AG04449 (cell line): ENCODE measurements around the gene LRRC51.

Experiments
- CTCF ChIA-PET: fragments of 350-600 bp; formaldehyde crosslinking; extraction: SDS; loops from one replicate; lab custom pipeline; 2021; ENCODE audit warnings: antibody characterized with exemption; lab: Yijun Ruan, JAX
- POLR2A ChIA-PET: fragments of 400-600, 350-600 bp; formaldehyde crosslinking; extraction: SDS; loops from one replicate; lab custom pipeline; 2020; ENCODE audit warnings: antibody characterized with exemption, inconsistent platforms; lab: Yijun Ruan, JAX
- DNase-seq: peaks from one replicate; pipeline ENCODE4 v3.0.0-alpha.2; 2010; ENCODE audit warnings: low read depth, low spot score
- H3K4me3 ChIP-seq: 2 replicates; pipeline ENCODE4 v1.5.1; 2011; ENCODE audit warnings: low read depth, mild to moderate bottlenecking, control low read depth, low read length
- TF ChIP-seq, protein P1 (sequence below): IDR thresholded peaks from one replicate; pipeline ENCODE4 v1.5.1; 2011; ENCODE audit warnings: mild to moderate bottlenecking, moderate library complexity, low read length, control low read depth, inconsistent platforms; ENCODE audit not compliant: insufficient read depth; ENCODE audit errors: missing control alignments

Gene LRRC51, protein sequence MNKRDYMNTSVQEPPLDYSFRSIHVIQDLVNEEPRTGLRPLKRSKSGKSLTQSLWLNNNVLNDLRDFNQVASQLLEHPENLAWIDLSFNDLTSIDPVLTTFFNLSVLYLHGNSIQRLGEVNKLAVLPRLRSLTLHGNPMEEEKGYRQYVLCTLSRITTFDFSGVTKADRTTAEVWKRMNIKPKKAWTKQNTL

DNA sequence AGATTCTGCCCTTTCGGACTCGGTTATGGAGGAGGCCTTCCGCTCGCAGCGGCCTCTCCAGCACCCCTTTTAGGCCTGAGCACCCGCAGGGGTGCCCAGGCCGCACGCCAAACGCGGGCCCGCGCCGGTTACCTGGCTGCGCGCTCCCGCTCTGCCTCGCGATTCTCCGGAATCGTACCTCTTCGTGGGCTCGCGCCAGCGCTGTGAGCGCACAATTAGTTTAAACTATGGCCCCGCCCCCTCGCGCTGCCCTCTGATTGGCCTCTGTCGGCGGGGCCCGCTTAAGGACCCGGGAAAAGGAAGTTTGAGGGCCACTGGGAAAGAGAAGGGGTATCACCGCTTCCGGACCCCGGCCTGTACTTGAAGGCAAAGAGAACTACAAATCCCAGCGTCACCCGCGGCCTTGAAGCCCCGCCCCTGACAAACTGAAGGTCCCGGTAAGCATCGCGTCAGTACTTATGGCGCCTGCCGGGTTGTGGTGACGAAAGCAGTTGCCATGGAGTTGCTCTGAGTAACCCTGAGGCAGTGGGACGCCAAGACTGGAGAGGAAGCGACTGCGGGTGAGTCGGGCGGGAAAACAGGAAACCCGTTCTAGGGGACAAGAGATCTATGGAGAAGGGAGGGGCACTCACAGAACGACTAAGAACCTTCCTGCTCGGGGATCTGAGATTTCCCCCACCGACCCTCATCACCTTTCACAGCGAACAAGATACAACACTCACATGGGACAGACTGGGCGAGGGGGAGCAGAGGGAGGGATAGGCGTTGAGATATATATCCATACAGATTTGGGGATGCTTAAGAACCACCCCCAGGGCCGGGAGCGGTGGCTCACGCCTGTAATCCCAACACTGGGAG, at the start of gene LRRC51, which contains the start of gene NUMA1:
LRRC51 (plus strand) TSS at position 525 of the 858 bp plus-strand sequence. CDS start 8,234 bp downstream, outside the sequence.
NUMA1 (minus strand) TSS at position 217 of the 858 bp plus-strand sequence. CDS start 44,599 bp downstream, outside the sequence.
- TF ChIP-seq, protein P1, sequence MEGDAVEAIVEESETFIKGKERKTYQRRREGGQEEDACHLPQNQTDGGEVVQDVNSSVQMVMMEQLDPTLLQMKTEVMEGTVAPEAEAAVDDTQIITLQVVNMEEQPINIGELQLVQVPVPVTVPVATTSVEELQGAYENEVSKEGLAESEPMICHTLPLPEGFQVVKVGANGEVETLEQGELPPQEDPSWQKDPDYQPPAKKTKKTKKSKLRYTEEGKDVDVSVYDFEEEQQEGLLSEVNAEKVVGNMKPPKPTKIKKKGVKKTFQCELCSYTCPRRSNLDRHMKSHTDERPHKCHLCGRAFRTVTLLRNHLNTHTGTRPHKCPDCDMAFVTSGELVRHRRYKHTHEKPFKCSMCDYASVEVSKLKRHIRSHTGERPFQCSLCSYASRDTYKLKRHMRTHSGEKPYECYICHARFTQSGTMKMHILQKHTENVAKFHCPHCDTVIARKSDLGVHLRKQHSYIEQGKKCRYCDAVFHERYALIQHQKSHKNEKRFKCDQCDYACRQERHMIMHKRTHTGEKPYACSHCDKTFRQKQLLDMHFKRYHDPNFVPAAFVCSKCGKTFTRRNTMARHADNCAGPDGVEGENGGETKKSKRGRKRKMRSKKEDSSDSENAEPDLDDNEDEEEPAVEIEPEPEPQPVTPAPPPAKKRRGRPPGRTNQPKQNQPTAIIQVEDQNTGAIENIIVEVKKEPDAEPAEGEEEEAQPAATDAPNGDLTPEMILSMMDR: no peak
- H3K4me3 ChIP-seq: peak within 1 kb of the TSS; percentile 71
- POLR2A ChIA-PET: no interaction called here
- peak; percentile 100 for DNase-seq
- CTCF ChIA-PET: interaction anchor here (1.2 to 2.3 kb wide), 3 partner anchors 11 to 103 kb away, joined by 4 to 40 read pairs (median 16); no protein-coding TSS in a partner anchor

DNA sequence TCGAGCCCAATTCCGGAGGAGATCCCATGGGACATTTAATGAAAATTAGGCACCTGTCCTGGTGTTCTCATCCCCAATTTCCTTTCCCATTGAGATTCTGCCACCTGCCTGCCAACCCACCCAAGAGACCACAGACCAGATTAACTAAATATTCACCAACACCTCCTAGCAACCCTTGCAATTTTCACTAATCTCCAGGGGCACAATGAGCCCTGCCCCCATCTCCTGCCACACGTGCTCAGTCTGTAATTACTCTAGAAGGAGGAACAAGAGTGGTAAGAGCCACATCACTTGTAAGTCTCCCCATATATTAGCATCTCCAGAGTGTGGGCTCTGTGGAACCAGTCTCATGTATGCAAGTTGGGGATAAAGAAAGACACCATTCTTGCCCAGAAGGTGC, 44.0 kb upstream of the LRRC51 start:
- POLR2A ChIA-PET: no interaction called here
- CTCF ChIA-PET: interaction anchor here (1.1 to 23.7 kb wide), 5 partner anchors 11 to 145 kb away, joined by 4 to 540 read pairs (median 31); partner anchors contain the start of gene LAMTOR1
- TF ChIP-seq, protein P1: no peak
- no peak for DNase-seq
- no peak overlapping the region for H3K4me3 ChIP-seq

DNA sequence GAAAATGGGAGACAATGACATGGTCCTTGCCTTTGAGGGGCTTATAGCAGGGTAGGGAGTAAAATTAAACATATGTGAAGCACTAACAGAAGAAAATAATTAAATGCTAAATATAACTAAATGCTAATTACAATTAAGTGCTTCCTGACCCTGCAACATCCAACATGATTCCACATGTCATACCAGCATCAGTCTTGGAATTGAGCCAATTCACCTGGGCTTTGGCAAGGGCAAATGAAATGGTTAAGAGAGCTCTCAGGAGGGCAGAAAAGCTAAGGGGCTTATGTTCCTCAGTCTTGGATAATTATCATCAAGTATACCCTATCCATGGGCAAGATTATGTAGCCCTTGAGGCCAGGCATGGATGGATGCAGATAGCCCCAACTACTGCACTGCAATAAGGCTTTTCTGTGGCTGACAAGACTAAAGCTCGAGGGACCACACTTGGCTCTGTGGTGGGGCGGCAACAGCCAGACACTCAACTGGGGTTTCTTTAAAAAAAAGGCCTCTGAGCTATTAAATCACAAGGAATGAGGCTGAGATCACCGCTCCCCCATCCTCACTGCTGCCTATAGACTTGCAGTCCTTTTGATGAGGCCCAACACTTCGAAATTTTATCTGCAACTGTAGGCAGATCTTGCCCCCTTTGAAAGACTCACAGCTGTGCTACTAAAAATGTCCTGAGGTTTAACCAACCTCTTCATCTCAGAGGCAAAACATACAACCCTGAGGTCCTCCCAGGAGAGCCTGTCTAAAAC, 42.9 kb upstream of the LRRC51 start:
- TF ChIP-seq, protein P1: no peak
- no peak for DNase-seq
- POLR2A ChIA-PET: interaction anchor here (0.7 to 1.2 kb wide), 3 partner anchors 13 to 54 kb away, joined by 3 to 4 read pairs (median 3); no protein-coding TSS in a partner anchor
- CTCF ChIA-PET: interaction anchor here (0.6 to 16.6 kb wide), 12 partner anchors 8 to 395 kb away, joined by 3 to 231 read pairs (median 6); no protein-coding TSS in a partner anchor
- peak overlapping the region; percentile 63 for H3K4me3 ChIP-seq

DNA sequence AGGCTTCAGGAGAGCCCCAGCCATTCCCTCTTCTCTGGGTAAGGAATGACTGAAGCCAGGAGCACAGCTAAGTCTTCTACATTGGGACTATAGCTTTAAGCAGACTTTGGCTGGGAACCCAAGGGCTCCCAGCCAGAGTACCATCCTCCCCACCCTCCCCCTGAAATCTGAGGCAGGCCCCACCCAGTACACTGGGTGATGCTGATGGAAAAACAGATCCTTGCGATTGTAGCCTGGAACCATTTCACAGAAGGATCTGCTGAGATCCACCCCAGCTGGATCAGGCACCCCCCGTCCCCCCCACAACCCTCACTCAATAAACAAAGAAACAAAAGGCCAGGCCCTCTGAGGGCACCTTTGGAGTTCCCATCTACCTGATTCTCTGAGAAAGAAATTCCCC, 42.2 kb upstream of the LRRC51 start:
- DNase-seq: no peak
- ChIA-PET CTCF (interaction anchor here (0.6 to 4.2 kb wide), 12 partner anchors 9 to 393 kb away, joined by 3 to 40 read pairs (median 8); no protein-coding TSS in a partner anchor), POLR2A (interaction anchor here (0.7 to 1.2 kb wide), 3 partner anchors 13 to 53 kb away, joined by 3 to 4 read pairs (median 3); no protein-coding TSS in a partner anchor)
- peak overlapping the region; percentile 63 for H3K4me3 ChIP-seq
- TF ChIP-seq, protein P1: no peak

DNA sequence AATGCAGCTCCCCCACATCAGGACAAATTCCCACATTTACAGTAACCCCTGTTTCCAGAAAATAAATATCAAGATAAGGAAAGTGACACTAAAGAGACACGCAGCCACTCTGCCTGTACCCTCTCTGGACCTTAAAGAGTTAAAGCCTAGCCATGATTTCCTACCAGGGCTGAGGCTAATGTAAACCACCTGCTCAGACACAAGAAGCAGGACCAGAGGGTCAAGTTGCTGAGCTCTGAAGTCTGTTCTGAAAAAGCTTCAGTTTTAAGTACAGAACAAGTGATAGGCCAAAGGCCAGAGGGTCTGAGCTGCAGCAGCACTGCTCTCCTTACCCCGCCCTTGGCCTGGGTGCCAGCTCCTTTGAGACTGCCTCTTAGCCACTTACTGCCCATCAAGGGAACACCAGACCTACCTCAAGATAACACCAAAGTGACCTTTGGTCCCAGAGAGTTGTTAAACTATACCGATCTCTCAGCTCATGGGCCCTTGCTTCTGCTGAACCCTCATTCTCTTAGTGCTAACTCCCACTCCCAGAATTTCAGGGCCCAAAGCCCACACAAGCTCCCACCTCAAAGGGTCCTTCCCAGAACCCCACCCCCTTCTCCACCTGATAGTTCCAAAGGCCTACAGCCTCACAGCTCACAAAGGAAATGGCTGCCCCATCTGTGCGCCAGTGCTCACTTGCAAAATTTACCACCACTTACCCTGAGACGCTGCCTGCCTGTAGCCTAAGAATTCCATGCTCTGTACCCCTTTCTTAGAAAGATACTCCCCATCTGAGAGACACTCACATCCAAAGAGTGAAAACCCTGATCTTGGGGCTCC, 41.4 kb upstream of the LRRC51 start:
- CTCF ChIA-PET: interaction anchor here (0.6 to 4.2 kb wide), 13 partner anchors 9 to 392 kb away, joined by 3 to 40 read pairs (median 8); no protein-coding TSS in a partner anchor
- POLR2A ChIA-PET: interaction anchor here (1.2 kb wide), 1 partner anchor 19 kb away, joined by 3 read pairs; no protein-coding TSS in a partner anchor
- no peak for DNase-seq
- TF ChIP-seq, protein P1: no peak
- peak overlapping the region; percentile 63 for H3K4me3 ChIP-seq
